Calu3 (cell line): Measurements from ENCODE around the gene PARL. TPM values are rescaled to one million over a fixed set of nuclear protein-coding genes. Genes with fewer than 3 reads are reported as not detected.

Experiments used
- BruUV-seq: library from RNA; stranded (reverse); fragments of 400-500 nt; replicated peaks from 2 replicates; lab custom pipeline; 2021; lab: Mats Ljungman, UMichigan
- CTCF ChIA-PET: fragments of 300-600 bp; sonication (Branson Sonifier 250); formaldehyde crosslinking; loops from one replicate; lab custom pipeline; 2022; ENCODE audit warnings: antibody characterized with exemption; lab: Charles Lee
- DNase-seq: peaks from one replicate; pipeline ENCODE4 v3.0.0; 2022
- H3K27ac Mint-ChIP-seq: one replicate; pipeline ENCODE4 v1.8.0; 2022; ENCODE audit warnings: mixed read lengths; ENCODE audit not compliant: unreplicated experiment
- H3K27me3 Mint-ChIP-seq: one replicate; pipeline ENCODE4 v1.8.0; 2022; ENCODE audit warnings: mixed read lengths; ENCODE audit not compliant: unreplicated experiment
- H3K36me3 Mint-ChIP-seq: one replicate; pipeline ENCODE4 v1.8.0; 2022; ENCODE audit warnings: mild to moderate bottlenecking, moderate library complexity, mixed read lengths; ENCODE audit not compliant: insufficient read depth, unreplicated experiment
- H3K4me1 Mint-ChIP-seq: one replicate; pipeline ENCODE4 v1.8.0; 2022; ENCODE audit warnings: mild to moderate bottlenecking, low read depth, mixed read lengths; ENCODE audit not compliant: unreplicated experiment
- H3K4me3 Mint-ChIP-seq: one replicate; pipeline ENCODE4 v1.8.0; 2022; ENCODE audit warnings: mild to moderate bottlenecking, low read depth, moderate library complexity, mixed read lengths; ENCODE audit not compliant: unreplicated experiment
- H3K9me3 Mint-ChIP-seq: one replicate; pipeline ENCODE4 v1.8.0; 2022; ENCODE audit warnings: low read depth, mixed read lengths; ENCODE audit not compliant: unreplicated experiment
- intact Hi-C: fragments of 100-400 bp; cut with micrococcal nuclease; formaldehyde crosslinking; loops from one replicate; pipeline ENCODE4 v1.10.0; 2022; ENCODE audit not compliant: unreplicated experiment
- total RNA-seq: library from RNA; stranded (reverse); gene quantifications from 2 replicates; pipeline ENCODE4 v1.2.3, GENCODE V29; 2022
- TF ChIP-seq, protein P1 (sequence below): fragments of 200-600 bp; IDR thresholded peaks from one replicate; pipeline ENCODE4 v1.8.0; 2022; ENCODE audit warnings: antibody characterized with exemption; ENCODE audit not compliant: unreplicated experiment

The PARL gene
- total RNA-seq, 1 experiment from 2014 or later: 80.4 TPM

DNA sequence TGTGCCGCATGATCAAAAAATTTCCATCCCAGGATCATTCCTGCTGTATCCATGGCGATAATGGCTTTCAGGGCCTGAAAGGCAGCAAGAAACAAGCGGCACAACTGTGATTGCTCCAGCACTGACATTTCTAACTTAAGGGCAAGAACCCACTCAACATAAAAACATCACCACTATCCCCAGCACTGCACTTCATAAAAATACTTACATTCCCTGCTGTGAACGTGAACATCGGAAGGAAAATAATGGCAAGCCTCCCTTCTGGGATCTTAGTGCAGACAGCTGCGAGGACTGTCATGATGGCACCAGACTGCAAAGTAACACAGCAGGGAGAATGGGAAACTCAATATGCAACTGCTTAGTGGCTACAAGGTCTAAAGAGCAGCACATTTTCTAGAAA, 51.2 kb downstream of the PARL start:
- no peaks in the 10 kb centered on the region for H3K9me3 Mint-ChIP-seq
- H3K27ac Mint-ChIP-seq: no peak overlapping the region
- intact Hi-C loops: no loop called here
- no peak for DNase-seq
- CTCF ChIA-PET: no interaction called here
- TF ChIP-seq, protein P1, sequence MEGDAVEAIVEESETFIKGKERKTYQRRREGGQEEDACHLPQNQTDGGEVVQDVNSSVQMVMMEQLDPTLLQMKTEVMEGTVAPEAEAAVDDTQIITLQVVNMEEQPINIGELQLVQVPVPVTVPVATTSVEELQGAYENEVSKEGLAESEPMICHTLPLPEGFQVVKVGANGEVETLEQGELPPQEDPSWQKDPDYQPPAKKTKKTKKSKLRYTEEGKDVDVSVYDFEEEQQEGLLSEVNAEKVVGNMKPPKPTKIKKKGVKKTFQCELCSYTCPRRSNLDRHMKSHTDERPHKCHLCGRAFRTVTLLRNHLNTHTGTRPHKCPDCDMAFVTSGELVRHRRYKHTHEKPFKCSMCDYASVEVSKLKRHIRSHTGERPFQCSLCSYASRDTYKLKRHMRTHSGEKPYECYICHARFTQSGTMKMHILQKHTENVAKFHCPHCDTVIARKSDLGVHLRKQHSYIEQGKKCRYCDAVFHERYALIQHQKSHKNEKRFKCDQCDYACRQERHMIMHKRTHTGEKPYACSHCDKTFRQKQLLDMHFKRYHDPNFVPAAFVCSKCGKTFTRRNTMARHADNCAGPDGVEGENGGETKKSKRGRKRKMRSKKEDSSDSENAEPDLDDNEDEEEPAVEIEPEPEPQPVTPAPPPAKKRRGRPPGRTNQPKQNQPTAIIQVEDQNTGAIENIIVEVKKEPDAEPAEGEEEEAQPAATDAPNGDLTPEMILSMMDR: no peak
- no TSS peak for BruUV-seq
- no peaks in the 10 kb centered on the region for H3K4me1 Mint-ChIP-seq
- no peak overlapping the region for H3K4me3 Mint-ChIP-seq
- no peaks in the 10 kb centered on the region for H3K27me3 Mint-ChIP-seq
- H3K36me3 Mint-ChIP-seq: peaks cover 15% of the 10 kb centered on the region

DNA sequence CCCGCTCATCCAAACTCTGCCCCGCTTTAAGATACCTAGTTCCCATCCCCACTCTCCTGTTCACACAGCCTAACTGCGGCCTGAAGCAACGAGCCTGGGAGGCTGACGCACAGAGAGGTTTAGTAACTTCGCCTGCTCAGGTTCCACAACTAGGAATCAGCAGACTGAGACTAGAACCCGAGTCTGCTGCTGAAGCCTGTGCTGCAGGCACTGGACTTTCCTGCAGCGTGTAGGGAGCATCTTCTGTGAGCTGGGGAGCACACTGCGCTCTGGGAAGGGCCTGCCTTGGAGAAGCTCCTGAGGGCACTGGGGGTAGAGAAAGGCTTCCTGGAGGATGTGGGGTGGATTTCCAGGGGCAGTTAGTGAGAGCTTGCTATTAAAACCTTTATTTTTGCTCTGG, 54.5 kb downstream of the PARL start:
- Mint-ChIP-seq H3K27me3 (no peaks in the 10 kb centered on the region), H3K27ac (no peak overlapping the region), H3K4me3 (no peak overlapping the region), H3K36me3 (peaks cover 24% of the 10 kb centered on the region), H3K4me1 (no peaks in the 10 kb centered on the region), H3K9me3 (no peaks in the 10 kb centered on the region)
- no TSS peak for BruUV-seq
- no peak for DNase-seq
- CTCF ChIA-PET: no interaction called here
- intact Hi-C loops: no loop called here
- TF ChIP-seq, protein P1: no peak

DNA sequence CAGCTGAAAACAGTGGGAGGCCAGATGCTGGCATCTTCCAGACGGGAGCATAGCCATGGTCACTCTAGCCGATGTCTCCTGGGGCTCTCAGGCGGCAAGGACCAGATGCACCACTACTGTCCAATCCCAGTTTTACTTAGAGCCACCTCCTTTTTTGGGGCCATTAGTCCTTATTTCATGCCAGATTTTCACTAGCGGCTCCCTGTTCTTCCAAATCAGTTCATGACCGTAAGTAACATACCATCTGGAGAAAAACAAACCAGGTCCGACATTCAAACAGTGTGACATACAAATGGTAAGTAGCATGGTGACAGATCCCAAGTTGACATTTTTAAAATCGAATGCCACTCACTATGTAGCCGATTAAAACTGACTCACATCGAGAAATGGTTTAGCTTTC, 55.2 kb downstream of the PARL start:
- no peaks in the 10 kb centered on the region for H3K9me3 Mint-ChIP-seq
- CTCF ChIA-PET: interaction anchor here (1.1 kb wide), 1 partner anchor 12 kb away, joined by 3 read pairs; no protein-coding TSS in a partner anchor
- H3K4me3 Mint-ChIP-seq: no peak overlapping the region
- H3K27me3 Mint-ChIP-seq: no peaks in the 10 kb centered on the region
- no peak for DNase-seq
- TF ChIP-seq, protein P1: no peak
- intact Hi-C loops: no loop called here
- no peak overlapping the region for H3K27ac Mint-ChIP-seq
- peaks cover 30% of the 10 kb centered on the region for H3K36me3 Mint-ChIP-seq
- peaks cover under 1% of the 10 kb centered on the region for H3K4me1 Mint-ChIP-seq
- BruUV-seq: no TSS peak

DNA sequence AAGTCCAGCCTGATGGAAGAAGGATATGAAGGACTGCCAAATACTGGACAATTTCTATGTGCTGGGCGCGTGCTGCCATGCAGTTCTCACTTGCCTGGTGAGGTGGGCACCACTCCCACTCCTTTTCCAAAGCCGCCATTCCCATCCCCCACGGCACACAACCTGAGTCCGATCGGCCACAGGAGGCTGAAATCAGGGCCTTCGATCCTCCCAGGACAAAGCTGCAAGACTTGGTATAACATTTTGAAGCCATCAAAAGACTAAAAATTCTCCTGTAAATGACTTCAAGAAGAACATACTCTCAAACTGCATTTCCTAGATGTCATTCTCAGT, 56.2 kb downstream of the PARL start:
- peaks cover 31% of the 10 kb centered on the region for H3K36me3 Mint-ChIP-seq
- no peaks in the 10 kb centered on the region for H3K9me3 Mint-ChIP-seq
- peaks cover 10% of the 10 kb centered on the region for H3K4me1 Mint-ChIP-seq
- CTCF ChIA-PET: no interaction called here
- H3K27me3 Mint-ChIP-seq: no peaks in the 10 kb centered on the region
- intact Hi-C loops: no loop called here
- H3K4me3 Mint-ChIP-seq: no peak overlapping the region
- no TSS peak for BruUV-seq
- no peak for DNase-seq
- no peak overlapping the region for H3K27ac Mint-ChIP-seq
- TF ChIP-seq, protein P1: no peak
